Activated CD4-positive, CD25-positive, alpha-beta regulatory T cell treated with anti-CD3 and anti-CD28 coated beads, Interleukin-2, amount 50 U/mL, for 24 hours (primary cell): Measurements from ENCODE around the gene BTBD2.

Experiments used
- ATAC-seq, 2 donors: fragments of 150-1000 bp; cut with Tn5 transposase; one replicate each; pipeline ENCODE4 v1.10.0; 2021; ENCODE audit warnings: mild to moderate bottlenecking in 1 of 2, moderate library complexity in 1 of 2

Gene BTBD2

DNA sequence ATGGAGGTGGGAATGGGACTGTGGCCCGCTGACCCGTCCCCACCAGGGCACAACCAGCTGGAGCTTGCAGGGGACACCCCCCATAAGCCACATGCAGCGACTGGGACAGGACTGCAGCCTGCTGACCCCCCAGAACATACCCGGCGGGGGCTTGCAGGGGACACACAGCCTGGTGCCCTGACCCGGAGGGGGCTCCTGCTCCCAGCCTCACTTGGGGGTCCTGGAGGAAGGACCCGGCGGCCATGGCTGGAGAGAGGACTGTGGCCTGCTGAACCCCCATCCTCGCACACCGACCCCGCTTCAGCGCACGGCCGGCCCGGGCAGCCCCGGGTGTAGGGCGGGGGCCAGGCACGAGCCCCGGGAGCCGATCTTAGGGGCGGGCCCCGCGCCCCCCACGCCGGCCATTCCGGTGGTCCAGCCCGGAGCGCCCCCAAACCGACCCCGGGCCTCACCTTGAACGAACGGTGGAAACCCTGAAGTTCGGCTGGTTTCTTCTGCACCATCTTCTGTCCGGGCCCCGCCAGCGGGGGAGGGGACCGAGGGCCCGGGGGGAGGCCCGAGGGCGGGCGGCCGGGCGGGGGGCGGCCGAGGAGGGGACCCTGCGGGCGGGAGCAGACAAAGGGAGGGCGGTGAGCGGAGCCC, 35.0 kb upstream of the BTBD2 start:
- ATAC-seq, result no peak

DNA sequence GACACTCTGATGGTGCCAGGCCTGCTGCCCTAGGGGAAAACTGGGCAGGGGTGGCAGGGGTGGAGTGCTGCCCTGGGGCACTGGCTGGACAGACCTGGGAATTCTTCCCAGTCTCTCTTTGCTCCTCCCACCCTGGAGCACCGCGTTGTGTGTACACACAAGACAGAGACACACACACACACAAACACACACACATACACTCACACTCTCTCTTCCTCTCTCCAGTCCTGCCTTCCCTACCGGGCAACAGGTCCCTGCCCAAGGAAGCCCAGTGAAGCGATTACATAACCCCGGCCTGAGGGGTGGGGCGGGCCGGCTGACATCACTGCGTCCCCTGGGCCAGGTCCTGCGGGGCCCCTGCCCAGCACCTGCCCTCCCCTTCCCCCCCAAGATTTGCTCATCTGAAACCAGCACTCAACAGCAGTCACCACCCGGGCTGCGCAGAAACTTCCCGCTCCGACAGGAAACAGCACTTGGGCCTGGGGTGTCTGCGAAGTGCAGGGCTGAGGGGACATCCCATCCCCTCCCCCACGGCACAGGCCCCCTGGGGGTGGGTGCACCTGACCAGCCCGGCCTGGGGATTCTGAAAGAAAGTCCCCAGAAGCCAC, 34.3 kb upstream of the BTBD2 start:
- peak; percentile 25 to 37 for ATAC-seq

DNA sequence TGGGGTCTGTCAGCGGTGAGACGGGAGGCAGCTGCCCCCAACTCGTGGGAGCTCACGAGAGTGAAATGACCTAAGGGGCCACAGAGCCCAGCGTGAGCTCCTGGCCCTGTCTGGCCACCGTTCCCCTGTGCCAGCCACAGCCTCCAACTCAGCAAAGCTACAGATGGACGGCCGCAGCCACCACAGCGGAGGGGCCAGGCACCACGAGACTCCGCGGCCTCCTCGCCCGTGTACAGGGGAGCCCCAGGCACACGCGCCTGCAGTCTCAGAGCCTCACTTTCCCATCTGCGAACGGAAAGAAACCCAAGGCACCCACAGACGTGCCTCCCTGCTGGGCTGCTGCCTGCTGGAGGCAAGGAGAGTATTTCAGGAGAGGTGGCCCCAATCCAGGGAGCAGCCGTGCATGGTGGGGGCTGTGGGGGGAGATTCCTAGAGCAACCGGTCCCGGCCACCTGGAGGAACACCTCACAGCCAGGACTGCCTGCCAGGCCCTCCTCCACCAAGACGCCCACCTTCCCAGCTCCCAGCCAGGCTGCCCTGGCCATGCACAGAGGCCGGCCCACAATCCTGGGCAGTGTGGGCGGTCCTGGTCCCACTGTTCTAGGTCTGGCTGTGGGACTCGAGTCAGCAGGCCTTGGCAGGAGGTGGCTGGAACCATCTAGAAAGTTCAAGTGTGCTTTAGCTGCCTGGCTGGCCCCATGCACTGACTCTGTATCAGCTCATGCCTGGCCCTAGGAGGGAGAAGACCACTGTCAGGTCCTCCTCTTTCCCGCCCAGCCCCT, 33.6 kb upstream of the BTBD2 start:
- ATAC-seq, result no peak

DNA sequence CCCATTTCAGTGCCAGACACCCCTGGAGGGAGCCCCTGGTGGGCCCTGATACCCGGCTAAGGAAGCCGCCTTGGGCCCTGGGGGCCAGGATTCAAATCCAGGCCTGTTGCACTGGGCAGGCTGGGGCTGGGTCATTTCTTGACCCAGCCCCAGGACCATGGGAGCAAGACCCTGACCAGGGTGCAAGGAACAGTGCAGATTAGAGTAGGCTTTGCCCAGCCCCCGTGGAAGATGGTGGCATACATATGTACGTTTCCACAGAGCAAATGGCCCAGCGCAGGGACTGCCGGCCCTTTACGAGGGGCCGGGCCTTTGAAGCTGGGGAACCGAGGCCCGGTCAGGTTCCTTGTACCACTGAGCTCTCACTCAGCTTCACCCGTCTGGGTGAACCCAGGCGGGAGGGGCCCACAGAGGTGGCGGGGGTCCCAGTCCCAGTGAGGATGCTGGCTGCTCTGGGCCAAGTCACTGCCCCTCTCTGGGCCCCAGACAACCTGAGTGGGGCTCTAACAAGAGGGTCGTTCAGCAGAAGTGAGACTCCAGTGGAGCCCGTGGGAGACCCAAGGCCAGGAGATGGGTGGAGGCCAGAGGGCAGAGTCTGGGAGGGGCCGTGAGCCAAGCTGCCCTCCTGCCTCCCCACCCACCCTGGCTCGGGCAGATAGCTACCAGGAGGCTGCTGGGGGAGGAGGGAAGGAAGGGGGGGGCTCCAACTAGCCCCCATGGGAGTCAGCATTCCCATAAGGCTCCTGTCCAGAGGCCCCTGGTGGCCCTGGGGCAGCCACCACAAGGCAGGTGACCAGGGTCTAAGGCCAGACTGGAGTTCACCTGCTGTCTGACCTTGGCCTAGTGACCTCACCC, 32.8 kb upstream of the BTBD2 start:
- no peak for ATAC-seq

GRCh38 chr19:2047449-2048103, 32.1 kb upstream of the BTBD2 start:
- no peak for ATAC-seq

GRCh38 chr19:2047076-2047448, 31.5 kb upstream of the BTBD2 start:
- no peak for ATAC-seq

DNA sequence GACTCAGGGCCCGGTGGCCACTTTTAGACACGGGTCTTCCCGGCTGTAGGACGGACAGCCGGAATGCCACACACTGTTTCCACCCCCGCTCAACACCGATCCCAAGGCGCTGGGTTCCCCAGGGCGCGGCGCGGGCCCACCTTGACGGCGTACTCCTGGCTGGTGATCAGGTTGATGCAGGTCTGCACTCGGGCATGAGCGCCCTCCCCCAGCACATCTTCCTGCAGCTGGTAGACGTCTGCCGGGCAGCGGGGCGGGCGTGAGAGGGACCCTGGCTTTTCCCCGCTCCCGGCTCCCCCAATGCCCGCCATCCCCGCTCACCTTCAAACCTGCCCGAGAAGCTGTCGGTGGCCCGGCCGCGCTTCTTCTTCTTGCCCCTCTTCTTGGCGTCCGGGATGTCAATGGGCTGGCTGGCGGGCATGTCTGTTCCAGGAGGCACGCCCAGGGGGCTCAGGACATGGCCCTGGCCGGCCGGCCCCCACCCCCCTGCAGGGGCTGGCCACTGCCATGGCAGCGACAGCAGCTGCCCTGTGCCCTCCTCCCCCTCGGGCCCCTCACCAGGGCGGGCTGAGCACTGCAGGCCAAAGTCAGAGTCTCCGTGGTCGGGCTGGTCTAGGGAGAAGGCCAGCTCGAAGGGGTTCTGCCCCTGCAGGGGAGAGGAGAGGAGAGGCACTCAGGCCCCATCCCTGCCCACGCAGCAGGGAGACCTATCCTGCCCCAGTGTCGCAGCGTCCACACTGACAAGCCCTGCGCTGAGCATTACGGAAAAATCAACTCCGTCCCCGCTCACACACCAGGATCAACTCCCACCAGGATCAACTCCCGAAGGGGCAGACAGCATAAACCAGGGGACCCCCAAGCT, 30.8 kb upstream of the BTBD2 start:
- ATAC-seq, result no peak

DNA sequence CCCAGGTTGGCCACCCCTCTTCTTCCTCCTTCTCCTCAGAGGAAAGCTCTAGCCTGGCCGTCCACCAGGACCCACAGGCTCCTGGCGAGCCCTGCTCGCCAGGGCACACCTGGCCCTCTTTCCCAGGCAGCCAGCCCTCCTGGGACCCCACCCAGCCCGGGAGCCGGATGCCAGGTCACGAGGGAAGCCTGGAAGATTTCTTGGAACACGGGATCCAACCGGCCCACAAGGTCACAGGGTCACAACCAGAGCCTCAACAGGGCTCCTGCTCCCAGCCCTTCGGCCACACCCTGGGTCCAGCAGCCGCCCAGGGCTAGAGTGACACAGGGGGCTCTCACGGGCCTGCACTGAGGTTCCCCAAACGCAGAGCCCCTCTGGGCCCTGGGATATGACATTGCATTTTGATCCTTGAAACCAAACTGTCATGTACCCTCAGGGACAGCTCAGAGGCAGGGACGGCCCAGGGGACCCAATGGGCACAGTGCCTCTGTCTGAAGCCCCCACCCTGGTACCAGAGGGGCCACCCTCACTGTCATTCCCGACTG, 30.1 kb upstream of the BTBD2 start:
- ATAC-seq, result no peak

DNA sequence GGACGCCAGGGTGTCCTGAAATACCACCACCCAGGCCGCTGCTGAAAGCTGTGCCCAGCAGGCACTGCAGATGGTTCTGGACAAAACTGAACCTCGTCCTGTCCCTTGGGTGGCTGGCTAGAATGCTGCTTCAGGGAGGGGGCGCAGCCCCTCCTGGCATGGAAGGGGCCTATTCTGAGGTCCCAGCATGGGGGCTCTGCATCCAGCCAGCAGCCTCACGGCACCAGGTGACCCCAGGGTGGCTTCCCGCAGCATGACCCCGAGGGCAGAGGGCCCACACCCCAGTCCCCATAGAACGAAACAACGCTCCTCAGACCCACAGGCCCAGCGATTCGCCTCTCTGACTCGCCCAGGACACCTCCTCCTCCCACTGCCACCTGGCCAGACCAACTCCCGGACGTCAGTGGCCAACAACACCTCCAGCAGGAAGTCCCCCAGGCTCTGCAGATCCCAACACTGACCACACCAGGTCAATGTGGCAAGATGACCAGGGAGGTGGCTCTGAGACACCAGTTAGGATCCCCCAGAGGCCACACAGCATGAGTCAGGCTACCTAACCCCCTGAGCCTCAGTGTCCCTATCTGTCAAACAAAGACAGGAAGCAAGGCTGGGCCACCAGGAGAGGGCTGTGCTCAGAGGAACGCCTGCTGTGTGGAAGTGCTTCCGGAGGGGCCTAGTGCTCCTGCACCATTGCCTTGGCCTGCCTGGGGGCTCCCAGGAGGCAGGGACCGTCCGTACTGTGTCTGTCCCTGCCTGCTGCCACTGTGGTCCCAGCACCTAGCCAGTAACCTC, 29.4 kb upstream of the BTBD2 start:
- no peak for ATAC-seq

- ATAC-seq, result no peak
Measured at GRCh38 chr19:2043961-2044708, 28.6 kb upstream of the BTBD2 start.

- no peak for ATAC-seq
Measured at GRCh38 chr19:2043251-2043641, 27.7 kb upstream of the BTBD2 start.

DNA sequence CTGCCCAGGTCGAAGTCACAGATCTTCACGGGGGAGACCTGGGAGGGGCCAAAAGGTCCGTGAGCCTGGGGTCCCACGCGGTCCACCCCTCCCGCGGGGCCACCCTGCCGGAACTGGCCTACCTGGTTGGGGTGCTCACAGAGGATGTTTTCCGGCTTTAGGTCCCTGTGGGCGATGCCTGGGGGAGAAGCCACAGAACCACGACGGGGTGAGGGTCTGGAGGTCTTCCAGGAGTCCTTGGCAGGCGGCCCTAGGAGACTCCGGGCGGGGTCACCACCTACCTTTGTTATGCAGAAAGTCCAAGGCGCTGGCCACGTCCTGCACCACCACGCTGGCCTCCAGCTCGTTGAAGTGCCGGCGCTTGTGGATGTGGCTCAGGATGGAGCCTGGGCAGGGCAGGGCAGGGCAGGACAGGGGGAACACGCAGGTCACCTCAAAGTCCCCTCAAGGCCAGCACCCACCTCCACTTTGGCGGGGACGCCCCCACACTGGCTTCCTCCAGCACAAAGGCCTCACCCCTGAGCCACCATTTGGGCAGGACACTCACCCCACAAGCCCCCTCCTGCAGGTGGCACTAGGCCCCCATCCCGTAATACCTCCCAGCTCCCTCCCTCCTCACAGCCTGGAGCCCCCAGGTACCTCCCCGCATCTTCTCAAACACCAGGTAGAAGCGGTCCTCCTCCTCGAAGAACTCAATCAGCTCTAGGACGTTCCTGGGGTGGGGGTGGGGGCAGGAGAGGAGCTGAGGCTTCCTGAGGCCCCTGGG, 27.2 kb upstream of the BTBD2 start:
- no peak for ATAC-seq

GRCh38 chr19:2041683-2042484, 26.4 kb upstream of the BTBD2 start:
- peak; percentile 92 to 93 for ATAC-seq

DNA sequence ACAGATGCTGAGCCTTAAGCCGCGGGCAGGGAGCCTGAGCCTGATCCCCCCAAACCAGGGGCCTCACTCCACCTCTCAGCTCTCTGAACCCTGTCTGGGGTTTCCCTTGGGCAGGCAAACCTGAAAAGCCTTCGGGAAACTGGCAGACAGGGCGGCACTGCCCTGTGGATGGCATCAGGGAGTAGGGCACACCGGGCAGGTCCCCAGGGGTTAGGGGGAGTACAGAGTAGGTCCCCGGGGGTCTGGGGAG, 25.8 kb upstream of the BTBD2 start:
- ATAC-seq, result no peak

- no peak for ATAC-seq
Measured at GRCh38 chr19:2040647-2041432, 25.3 kb upstream of the BTBD2 start.

DNA sequence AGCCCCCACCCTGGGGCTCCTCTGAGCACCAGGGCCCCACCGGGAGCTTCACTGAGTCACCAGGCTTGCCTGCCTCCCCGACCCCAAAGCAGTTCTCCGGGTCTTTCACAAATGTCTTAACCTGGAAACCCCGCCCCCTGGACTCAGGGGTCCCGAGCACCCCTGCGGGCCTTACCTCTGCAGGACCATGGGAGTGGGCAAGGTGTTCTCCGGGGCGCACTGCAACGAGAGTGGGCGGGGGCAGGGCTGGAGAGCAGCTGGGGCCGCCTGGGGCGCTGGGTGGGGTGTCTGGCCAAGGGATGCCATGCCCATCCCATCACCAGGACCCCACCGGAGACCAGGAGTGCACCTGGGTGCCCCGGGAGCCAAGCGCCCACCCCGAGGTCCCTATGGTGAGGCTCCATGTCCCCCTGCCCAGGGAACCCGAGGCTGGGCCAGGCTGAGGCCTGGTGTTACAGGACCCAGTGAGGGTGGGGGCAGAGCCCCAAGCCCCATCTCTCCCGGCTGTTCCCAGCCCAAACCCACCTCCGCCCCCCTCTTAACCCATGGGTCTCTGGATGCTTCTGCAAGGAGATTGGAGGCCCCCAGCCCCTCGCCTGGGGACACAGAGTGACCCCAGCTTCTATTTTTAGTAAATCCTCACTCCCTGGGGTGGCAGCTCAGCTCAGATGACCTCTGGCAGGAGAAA, 24.6 kb upstream of the BTBD2 start:
- no peak for ATAC-seq
